NCI-H82 (cell line): ENCODE measurements around the gene EN2.
"Not testable (repeated sequence)": the region's sequence is repeated elsewhere in the genome, so short reads cannot be mapped to it uniquely, and the experiment has no call there.

Source experiments
- DNase-seq: peaks from one replicate; lab custom pipeline; 2025; lab: John Stamatoyannopoulos, UW

The EN2 gene

DNA sequence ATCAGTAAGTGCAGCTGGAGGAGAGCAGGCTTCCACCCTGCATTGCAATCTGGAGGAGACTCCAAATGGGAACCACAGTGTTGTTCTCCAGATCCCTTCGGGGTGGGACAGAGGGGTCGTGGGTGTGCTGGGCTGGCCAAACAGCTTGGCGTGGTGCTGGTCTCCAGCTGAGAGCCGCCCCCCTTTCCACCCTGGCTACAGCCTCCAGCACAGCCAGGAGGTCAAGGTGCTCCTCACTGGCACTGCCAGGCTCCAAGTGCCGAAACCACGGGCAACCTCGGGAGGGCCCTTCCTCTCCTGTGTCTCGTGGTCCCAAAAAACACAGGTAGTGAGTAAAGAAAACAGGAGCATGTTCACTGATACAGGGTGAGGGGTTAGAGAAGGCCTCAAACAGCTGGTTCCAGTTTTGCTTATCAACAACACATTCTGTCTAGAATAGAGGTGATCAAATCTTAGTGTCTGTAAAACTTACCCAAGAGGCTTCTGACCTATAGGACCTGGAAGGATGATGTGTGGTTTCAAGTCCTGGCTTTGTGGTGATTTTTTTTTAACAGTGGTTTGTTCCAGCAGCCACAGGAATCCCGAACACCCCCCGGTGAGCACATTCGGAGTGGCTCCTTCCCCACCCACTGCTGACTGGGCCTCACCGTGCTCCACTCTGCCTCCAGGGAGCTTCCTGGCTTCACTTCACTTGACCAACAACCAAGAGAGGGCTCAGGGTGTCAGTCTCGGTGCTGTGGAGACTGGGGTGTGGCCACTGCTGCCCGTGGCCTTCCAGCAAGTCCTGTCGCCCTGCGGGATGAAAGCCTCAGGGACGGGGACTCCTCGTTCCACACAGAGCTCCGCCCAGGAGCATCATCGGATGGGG lies 31.2 kb upstream of the EN2 start:
- DNase-seq = no peak

DNA sequence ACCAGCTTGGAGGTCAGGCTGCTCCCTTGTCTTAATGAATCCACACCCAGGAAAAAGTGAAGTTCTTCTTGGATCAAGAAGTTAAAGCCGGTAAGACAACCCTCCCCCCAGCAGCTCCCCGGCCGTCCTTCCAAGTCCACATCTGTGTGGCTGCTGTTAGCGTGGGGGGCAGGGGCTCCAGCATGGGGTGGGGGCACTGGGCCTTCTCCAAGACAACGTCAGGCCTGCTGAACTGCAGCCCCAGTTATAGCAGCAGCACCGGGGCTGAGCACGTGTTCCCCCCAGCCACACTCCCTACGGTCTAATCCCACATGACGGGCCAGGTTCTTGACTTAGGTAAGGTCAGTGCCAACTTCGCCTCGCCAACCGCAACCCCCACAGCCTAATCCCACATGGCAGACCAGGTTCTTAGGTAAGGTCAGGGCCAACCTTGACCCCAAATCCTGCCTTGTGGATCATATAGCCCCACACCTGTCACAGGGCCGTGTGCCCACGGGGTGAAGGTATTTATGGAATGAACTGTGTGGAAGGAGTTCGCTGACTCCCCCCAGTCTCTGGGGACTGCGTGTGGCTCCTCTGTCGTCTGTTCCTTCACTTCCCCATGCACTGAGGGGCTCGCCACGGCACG lies 30.4 kb upstream of the EN2 start:
- no peak for DNase-seq

DNA sequence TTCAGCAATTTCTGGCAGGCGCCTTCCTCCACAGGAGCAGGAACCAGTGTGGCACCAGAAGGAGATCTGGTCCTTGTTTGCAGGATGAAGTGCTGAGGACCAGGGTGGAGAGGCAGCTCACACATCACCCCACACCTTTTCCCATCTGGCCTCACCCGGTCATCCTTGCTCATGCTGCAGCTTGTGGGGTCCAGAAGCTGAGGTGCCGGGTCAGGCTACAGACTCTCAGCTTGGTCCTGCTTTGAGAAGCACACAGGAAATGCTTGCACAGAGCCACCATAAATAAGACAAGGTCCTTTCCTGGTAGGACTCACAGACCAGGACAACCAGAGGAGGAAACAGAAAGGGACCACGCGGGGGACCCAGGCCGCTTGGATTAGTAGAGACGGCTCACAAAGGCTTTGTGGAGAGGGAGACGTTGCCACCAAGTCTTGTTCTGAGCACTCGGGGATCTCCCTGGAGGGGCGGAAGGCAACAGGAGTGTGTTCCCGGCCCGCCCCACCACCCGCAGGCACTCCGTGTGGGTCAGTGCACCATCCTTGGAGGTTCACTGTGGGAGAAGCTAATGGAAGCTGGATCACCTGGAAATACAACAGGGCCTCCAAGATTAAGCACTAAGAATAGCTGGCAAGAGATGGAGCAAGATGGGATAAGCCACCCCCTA lies 29.6 kb upstream of the EN2 start:
- DNase-seq = no peak

DNA sequence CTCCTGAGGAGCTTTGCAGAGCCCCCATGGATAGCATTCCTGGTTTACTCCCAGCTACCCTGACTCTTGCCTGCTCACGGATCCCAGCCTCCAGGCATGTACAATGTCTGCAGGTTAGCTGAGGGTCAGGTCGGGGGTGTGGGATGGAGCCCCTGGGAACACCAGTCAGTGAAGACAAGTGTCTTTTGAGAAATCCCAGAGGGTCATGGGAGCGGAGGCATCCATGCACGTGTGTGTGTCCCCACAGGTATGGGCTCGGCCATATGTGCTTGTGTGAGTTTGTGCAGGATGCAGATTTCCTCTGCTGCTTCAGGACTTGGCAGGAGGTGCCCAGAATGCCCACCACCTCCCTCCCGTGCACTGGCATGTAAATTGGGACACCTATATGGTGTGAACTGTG lies 28.3 kb upstream of the EN2 start:
- no peak for DNase-seq

GRCh38 chr7:155430606-155431005 lies 27.3 kb upstream of the EN2 start:
- no peak for DNase-seq

DNA sequence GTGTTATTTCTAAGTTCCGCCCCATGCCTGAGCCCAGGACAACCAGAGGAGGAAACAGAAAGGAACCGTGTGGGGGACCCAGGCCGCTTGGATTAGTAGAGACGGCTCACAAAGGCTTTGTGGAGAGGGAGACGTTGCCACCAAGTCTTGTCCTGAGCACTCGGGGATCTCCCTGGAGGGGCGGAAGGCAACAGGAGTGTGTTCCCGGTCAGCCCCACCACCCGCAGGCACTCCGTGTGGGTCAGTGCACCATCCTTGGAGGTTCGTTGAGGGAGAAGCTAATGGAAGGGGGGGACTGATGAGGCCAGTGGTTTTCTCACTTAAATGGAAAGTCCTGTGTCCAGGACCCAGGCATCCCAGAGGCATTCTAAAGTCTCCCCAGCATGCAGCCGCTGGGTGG lies 26.7 kb upstream of the EN2 start:
- no peak for DNase-seq

- DNase-seq = no peak
These were observed 26.2 kb upstream of the EN2 start for GRCh38 chr7:155431711-155432110.

GRCh38 chr7:155435110-155435509 lies 22.8 kb upstream of the EN2 start:
- DNase-seq = no peak

- no peak for DNase-seq
These were observed 20.1 kb upstream of the EN2 start for GRCh38 chr7:155437836-155438235.

- no peak for DNase-seq
These were observed 19.2 kb upstream of the EN2 start for GRCh38 chr7:155438777-155439176.

GRCh38 chr7:155439311-155440017 lies 18.5 kb upstream of the EN2 start:
- no peak for DNase-seq

DNA sequence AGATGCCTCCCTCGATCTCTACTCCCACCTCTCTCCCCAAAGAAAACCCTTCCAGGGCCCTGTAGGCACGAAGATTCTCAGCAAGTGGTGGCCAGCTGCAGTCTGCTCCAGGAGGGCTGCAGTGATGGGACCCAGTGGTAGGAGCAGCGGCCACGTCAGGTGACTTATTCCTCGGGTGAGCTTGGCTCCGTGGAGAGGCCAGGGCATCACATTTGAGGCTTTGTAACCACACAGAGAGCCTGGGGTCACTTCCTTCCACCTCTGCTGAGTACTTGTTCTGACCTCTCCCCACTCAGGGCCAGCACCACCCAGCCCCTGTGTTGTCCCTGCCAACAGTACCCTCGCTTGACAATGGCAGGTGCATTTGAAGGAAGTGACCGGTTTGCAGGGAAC lies 17.9 kb upstream of the EN2 start:
- DNase-seq = no peak

GRCh38 chr7:155441856-155442255 lies 16.1 kb upstream of the EN2 start:
- DNase-seq = no peak

DNA sequence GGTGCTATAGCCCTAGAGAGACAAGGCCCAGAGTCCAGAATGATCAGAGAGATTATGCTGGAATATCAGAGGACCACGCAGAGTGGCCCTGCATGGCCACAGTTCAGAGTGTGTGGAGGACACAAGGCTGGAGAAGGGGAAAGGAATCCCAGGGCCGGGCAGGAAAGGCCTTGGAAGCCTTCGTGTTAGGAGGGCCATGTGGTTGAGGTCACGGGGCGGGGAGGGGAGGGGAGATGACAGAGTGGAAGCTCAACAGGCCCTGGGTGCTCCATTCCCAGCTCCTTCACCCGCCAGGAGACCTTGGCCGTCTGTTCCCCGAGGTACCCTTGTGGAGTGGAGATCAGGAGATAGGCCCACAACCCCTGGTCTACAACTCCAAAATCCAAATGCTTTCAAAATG lies 13.2 kb upstream of the EN2 start:
- DNase-seq = no peak

GRCh38 chr7:155445606-155446005 lies 12.3 kb upstream of the EN2 start:
- not testable (repeated sequence) for DNase-seq

- DNase-seq = no peak
These were observed 10.3 kb upstream of the EN2 start for GRCh38 chr7:155447603-155448002.

DNA sequence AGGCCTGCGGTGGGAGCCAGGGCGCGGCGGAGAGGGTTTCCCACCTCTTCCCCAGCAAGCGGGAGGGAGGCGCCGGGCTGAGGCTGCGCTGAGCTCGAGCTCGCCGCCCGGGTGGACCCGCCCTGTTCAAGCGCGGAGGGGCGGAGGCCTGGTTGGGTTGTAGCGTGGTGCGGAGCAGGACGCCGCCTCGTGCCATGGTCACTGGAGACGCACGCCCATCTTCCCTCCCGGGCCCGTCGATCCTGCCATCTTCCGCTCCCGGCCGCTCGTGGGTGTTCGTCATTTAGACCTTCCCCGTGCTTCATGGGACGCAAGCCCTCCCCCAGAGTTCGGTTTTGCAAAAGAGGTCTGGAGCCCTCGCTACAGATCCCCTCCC lies 9.3 kb upstream of the EN2 start:
- DNase-seq = no peak

DNA sequence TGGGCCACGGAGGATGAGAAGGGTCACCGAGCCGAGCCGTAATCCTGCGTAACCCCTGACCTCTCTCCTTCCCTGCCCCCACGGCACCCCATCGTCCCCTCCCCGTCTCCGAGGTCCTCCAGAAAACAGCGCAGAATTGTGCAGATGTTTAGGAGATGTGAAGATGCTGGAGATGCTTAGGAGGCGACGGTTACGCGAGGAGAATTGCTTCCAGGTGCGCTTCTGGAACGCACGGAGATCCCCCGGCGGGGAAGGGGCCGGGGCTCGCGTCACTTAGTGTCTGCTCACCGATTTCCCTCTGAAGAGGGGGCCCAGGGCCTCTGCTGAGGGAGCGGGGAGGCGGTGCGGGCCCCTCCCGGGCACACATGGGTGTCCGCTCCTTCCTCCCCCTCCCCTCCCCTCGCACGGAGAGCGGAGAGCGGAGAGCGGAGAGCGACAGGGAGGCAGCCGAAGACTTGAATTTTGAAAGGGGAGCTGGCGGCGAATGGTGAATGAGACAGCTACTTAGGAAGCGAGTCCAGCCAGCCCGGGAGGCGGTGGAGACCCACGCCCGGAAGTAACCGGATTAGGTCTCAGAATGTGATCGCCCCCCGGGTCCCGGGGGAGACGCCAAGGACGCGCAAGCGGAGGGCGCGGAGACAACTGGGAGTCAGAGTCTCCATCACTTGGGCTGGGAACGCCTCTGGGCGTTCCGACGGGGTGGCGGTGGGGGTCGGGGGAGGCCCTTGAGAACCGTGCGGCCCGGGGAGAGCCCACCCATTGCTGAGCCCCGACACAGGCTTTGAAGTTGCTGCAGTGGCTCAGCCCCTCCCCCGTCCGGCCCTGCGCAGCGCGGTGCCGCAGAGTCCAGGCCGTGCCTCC lies 8.7 kb upstream of the EN2 start:
- no peak for DNase-seq

DNA sequence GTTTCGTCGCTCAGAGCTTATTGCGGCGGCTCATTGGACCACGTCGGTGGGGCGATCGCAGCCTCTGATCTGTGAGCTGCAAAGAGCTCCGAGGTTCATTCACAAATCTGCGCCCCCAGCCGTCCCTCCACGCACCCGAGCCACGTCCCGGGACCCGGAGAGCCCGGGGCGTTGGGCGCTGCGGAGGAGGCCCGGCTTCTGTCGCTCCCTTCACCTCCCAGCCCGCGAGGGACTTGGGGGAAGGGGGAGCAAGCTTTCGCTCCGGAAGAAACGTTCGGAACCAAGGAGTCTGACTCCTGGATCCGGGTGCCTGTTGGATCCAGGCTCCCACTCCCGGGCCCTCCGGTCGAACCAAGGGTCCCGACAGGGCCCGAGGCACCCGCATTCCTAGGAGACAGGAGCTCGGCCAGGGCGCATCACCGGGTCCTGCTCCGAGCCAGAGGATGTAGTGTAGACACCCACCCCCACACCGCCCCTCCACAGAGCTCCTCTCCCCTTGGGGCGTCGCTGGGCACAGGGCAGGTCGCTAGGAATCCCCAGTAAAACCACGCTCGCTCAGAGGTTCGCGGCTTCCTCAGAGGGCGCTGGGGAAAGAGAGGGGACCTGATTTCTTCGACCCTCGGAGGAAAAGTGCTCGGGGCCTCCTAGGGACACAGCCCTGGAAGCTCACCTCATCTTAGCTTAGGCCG lies 7.9 kb upstream of the EN2 start:
- DNase-seq = no peak

DNA sequence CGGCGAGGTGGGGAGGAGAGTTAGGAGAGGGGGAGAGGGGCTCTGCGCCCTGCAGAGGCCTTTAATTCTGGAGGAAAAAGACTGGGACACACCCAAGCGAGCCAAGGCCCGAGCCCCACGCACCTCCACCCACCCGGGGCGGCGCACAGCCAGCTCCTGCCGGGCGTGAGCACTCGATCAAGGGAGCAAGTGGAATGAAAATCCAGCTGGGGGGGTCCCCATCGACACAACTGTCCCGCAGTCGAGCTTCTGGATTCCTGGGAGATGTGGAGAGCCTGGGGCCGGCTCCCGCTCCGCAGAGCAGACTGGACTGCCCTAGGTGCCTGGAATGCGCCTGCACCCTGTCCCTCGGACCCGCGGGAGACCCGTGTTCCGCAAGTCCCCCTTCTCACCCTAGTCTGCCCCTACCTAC lies 7.4 kb upstream of the EN2 start:
- no peak for DNase-seq
